GM12874 (cell line): ENCODE measurements around the gene EBF3.

Source experiments
- TF ChIP-seq, protein P1 (sequence below): IDR thresholded peaks from 2 replicates; pipeline ENCODE4 v1.5.1; 2011; ENCODE audit warnings: low read depth, mild to moderate bottlenecking, control low read depth, low read length, moderate library complexity; ENCODE audit not compliant: insufficient read depth

The EBF3 gene

DNA sequence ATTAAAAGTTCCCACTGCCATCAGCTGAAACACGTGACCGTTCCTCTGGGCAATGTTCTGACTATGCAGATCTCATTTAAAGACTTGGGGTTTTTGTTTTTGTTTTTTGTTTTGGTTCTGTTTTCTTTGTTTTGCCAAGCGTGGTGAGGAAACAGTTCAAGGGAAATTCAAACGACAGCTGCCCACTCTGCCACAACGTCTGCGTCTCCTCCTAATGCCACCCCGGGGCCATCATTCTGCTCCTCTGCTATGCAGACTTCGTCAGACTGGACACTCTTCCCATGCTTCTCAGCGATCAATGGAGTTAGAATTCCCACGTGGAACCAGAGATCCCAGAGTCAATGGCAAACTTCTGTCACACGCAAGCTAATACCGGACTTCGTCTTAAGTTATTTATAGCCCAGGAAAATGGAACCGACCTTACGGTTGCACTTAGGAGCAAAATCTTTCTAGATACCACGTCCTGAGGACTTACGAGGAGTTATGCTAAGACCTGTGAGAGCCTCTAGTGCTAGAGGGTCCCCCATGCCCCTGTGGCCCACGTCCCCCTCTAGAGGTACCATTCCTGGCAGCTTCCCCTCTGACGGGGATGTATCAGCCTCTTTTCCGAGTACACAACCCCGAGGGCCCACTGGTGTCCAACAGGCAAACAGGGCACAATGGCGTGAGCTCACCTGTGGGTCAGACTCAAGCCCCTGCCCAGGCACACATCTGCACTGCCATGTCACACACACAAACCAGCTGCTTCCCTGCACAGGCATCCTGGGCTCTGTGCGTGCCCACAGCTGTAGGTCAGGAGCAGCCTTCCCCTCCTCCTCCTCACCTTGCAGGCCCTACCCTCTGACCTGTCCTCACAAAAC, 24.4 kb downstream of the EBF3 start:
- TF ChIP-seq, protein P1, sequence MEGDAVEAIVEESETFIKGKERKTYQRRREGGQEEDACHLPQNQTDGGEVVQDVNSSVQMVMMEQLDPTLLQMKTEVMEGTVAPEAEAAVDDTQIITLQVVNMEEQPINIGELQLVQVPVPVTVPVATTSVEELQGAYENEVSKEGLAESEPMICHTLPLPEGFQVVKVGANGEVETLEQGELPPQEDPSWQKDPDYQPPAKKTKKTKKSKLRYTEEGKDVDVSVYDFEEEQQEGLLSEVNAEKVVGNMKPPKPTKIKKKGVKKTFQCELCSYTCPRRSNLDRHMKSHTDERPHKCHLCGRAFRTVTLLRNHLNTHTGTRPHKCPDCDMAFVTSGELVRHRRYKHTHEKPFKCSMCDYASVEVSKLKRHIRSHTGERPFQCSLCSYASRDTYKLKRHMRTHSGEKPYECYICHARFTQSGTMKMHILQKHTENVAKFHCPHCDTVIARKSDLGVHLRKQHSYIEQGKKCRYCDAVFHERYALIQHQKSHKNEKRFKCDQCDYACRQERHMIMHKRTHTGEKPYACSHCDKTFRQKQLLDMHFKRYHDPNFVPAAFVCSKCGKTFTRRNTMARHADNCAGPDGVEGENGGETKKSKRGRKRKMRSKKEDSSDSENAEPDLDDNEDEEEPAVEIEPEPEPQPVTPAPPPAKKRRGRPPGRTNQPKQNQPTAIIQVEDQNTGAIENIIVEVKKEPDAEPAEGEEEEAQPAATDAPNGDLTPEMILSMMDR, result no peak

DNA sequence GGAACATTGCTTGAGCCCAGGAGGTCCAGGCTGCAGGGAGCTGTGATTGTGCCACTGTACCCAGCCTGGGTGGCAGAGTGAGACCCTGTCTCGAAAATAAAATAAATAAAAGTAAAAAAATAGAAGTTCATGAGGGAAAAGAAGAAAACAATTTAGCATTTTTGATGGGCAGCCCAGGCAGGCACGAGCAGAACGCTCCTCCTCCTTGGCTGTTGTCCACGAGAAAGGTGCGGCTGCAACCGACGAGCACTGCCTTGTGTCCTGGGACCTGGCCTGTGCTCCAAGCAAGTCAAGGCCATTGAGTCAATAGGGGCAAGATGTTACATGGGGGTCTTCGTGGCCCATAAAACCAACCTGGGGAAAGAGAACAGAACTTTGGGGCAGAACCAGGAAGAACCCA, 25.6 kb downstream of the EBF3 start:
- TF ChIP-seq, protein P1, result no peak

DNA sequence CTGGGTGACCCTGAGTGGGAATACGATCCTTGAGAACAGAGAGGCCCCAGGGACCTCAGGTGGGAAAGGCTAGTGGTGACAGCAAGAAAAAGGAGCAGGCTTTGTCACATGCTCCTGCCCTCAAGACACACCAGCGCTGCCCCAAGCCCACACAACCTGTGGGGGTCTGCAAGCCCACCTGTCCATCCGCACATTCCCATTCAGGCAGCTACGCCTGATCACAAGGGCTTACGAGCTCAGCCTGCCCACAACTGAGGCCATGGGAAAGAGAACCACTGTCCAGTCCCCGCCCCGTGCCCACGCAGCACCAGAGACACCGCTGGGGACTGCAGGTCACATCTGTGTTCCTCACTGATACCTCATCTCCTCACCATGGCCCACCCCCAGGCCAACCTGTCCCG, 26.7 kb downstream of the EBF3 start:
- TF ChIP-seq, protein P1, result no peak

DNA sequence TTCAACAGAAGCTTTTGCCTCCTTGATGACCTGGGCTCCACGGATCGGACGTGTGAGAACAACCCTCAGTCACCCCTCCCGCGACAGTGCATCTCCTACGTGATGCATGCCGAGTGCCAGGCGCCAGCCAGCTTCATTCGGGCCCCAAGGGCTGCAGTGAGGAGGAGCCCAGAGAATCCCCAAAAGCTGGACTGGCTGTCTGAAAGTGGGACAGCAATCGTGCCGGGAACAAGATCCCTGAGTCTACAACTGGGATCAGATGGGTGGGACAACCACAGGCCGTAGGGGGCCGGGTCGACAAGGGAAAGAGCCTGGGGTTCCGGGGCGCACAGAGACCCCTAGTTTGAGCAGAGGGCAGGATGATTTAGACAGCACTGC, 27.2 kb downstream of the EBF3 start:
- TF ChIP-seq, protein P1, result no peak

- TF ChIP-seq, protein P1, result no peak
These were observed 27.7 kb downstream of the EBF3 start for GRCh38 chr10:129936266-129936922.

DNA sequence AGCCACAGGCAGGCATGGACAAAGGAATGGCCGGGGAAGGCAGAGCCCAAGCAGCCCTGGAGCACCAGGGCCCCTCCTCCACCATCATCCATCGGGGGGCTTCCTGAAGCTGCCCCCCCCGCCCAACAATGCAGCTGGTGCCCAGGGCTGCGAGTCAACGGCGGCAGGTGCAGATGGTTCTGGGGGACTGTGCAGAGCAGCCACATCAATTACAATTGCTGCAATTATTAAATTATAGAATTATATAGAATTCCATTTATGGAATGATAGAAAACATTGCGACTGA, 28.3 kb downstream of the EBF3 start:
- TF ChIP-seq, protein P1, result no peak

DNA sequence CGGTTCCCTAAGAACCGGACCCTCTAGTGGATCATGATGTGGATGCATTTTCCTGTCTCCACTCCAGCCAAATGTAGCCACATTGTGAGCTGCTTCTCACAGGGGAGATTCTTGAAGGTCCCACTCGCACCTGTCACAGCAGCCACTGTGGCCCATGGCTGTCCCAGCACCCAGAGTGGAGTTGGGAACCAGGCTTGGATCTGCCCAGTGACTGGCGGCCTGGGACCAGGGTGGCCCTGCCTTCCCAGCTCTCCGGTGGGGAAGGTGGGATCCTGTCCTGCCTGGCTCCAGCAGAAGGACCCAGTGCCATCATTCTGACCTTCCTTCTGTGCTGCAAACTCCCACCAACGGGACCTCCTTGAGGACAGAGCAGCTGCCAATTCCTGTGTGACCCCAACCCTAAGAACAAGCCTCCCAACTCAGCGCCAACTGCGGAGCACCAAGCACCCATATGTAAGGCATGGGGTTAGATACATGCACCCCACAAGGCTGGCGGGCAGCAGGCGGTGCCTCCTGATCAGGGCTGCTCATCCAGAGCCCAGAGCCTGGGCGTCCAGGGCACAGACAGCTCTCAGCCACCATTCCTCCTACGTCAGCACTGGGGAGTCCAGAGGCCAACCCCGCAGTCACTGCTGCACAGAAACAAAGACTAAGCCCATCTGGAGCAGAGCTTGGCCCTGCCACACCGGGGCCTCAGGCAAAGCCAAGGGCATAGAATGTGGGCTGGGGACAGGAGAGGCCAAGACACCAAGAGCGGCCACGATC, 28.8 kb downstream of the EBF3 start:
- TF ChIP-seq, protein P1, result no peak
